ENCODE results near the gene MRS2. TPM values are rescaled to one million over a fixed set of nuclear protein-coding genes. Genes with fewer than 3 reads are reported as not detected.

The MRS2 gene
- total and polyA plus RNA-seq, 9 of the 15 experiments (the other 6 are each of a cell fraction or from before 2014, with no cell fraction given) = 14.6 to 57.9 (median 48.1) TPM

- TF ChIP-seq ZBTB11 (CRISPR knock-in tag; IDR thresholded peaks at IDR 0.05) (no peak), KDM1A (IDR thresholded peaks at IDR 0.05) (no peak), ZNF699 (CRISPR knock-in tag; IDR thresholded peaks at IDR 0.05; ENCODE audit: insufficient replicate concordance) (no peak), FOXM1 (IDR thresholded peaks at IDR 0.05; ENCODE audit: low read depth) (no peak), FOXM1 (CRISPR knock-in tag; IDR thresholded peaks at IDR 0.05; ENCODE audit: low read depth) (no peak), NFIX (CRISPR knock-in tag; IDR thresholded peaks at IDR 0.05; ENCODE audit: low read depth) (no peak), SUPT5H (IDR thresholded peaks at IDR 0.05) (no peak), POLR3A (IDR thresholded peaks at IDR 0.05; ENCODE audit: borderline replicate concordance, extremely low read depth, insufficient read depth, insufficient read length) (no peak), E2F8 (IDR thresholded peaks at IDR 0.05; ENCODE audit: low read depth, partially characterized antibody) (no peak), ETS2 (tag; IDR thresholded peaks at IDR 0.05; ENCODE audit: borderline replicate concordance, poor library complexity, severe bottlenecking) (no peak), POLR2G (IDR thresholded peaks at IDR 0.05; ENCODE audit: low read depth, low read length) (no peak), SRSF9 (IDR thresholded peaks at IDR 0.05; ENCODE audit: borderline replicate concordance, low read depth, low read length) (no peak), ATF7 (IDR thresholded peaks at IDR 0.05) (no peak)
These were observed 28.1 kb upstream of the MRS2 start (continued) for GRCh38 chr6:24374612-24375011.

Measured in K562 (cell line).